Measurements from ENCODE around the gene ZNF320.
A peak's percentile ranks its signal among the peaks of the same experiment; 100 is the strongest.
"Not testable (repeated sequence)": the region's sequence is repeated elsewhere in the genome, so short reads cannot be mapped to it uniquely, and the experiment has no call there.

ZNF320 gene

GRCh38 chr19:52897138-52897935, at the start of gene ZNF320:
Gene ZNF320, minus strand, starts transcription at chr19:52897635. Its CDS starts 7,380 bp downstream, at chr19:52890255.
- DNase-seq = peak; percentile 82

GRCh38 chr19:52946322-52947310, 49.2 kb upstream of the ZNF320 start:
- DNase-seq = no peak

- no peak for DNase-seq
Measured at GRCh38 chr19:52945652-52946321, 48.4 kb upstream of the ZNF320 start.

GRCh38 chr19:52944703-52945493, 47.5 kb upstream of the ZNF320 start:
- DNase-seq = not testable (repeated sequence)

- DNase-seq = no peak
Measured at GRCh38 chr19:52943884-52944643, 46.6 kb upstream of the ZNF320 start.

GRCh38 chr19:52943134-52943883, 45.9 kb upstream of the ZNF320 start:
- no peak for DNase-seq

GRCh38 chr19:52942386-52943133, 45.1 kb upstream of the ZNF320 start:
- DNase-seq = peak; percentile 95

GRCh38 chr19:52941941-52942385, 44.5 kb upstream of the ZNF320 start:
- no peak for DNase-seq

GRCh38 chr19:52941523-52941922, 44.1 kb upstream of the ZNF320 start:
- DNase-seq = not testable (repeated sequence)

- DNase-seq = not testable (repeated sequence)
Measured at GRCh38 chr19:52940905-52941304, 43.5 kb upstream of the ZNF320 start.

GRCh38 chr19:52938761-52939160, 41.3 kb upstream of the ZNF320 start:
- DNase-seq = no peak

GRCh38 chr19:52936954-52937325, 39.5 kb upstream of the ZNF320 start:
- no peak for DNase-seq

- DNase-seq = no peak
Measured at GRCh38 chr19:52936151-52936953, 38.9 kb upstream of the ZNF320 start.

- no peak for DNase-seq
Measured at GRCh38 chr19:52935434-52935833, 38.0 kb upstream of the ZNF320 start.

GRCh38 chr19:52924641-52925040, 27.2 kb upstream of the ZNF320 start:
- DNase-seq = not testable (repeated sequence)

GRCh38 chr19:52923778-52924593, 26.6 kb upstream of the ZNF320 start:
- no peak for DNase-seq

- DNase-seq = peak; percentile 79
Measured at GRCh38 chr19:52922841-52923777, 25.7 kb upstream of the ZNF320 start, which contains the start of gene ZNF888. Gene ZNF888, minus strand, starts transcription at chr19:52923428. Its CDS starts 5,555 bp downstream, at chr19:52917873.

Measured in activated effector memory CD4-positive, alpha-beta T cell treated with Interleukin-2 at 50 U/mL for 16 hours (primary cell).